ENCODE measurements around the gene CAPN3. TPM values are rescaled to one million over a fixed set of nuclear protein-coding genes. Genes with fewer than 3 reads are reported as not detected.

CAPN3 gene
- total and polyA plus RNA-seq, 12 donors, result 3.3 to 72.9 (median 8.5) TPM

- TF ChIP-seq POLR2A (IDR thresholded peaks at IDR 0.05), result no peak
- TF ChIP-seq, protein P1, sequence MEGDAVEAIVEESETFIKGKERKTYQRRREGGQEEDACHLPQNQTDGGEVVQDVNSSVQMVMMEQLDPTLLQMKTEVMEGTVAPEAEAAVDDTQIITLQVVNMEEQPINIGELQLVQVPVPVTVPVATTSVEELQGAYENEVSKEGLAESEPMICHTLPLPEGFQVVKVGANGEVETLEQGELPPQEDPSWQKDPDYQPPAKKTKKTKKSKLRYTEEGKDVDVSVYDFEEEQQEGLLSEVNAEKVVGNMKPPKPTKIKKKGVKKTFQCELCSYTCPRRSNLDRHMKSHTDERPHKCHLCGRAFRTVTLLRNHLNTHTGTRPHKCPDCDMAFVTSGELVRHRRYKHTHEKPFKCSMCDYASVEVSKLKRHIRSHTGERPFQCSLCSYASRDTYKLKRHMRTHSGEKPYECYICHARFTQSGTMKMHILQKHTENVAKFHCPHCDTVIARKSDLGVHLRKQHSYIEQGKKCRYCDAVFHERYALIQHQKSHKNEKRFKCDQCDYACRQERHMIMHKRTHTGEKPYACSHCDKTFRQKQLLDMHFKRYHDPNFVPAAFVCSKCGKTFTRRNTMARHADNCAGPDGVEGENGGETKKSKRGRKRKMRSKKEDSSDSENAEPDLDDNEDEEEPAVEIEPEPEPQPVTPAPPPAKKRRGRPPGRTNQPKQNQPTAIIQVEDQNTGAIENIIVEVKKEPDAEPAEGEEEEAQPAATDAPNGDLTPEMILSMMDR (IDR thresholded peaks at IDR 0.05), result no peak
- intact Hi-C loops (cut with DNase I), result no loop called here
Observed at GRCh38 chr15:42373936-42374335, 14.6 kb downstream of the CAPN3 start.

DNA sequence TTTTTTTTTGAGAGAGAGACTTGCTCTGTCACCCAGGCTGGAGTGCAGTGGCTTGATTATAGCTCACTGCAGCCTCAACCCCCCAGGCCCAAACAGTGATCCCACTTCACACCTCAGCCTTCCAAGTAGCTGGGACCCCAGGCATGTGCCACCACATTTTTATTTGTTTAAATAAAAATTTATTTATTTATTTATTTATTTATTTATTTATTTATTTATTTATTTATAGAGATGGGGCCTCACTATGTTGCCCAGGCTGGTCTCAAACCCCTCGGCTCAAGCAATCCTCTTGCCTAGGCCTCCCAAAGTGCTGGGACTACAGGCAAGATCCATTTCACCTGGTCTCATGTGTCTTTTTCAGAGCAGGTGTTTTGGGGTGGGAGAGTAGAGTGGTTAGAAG is 15.5 kb downstream of the CAPN3 start:
- Histone ChIP-seq H3K36me3 (replicated peaks in 1 of 2) (no peaks in the 10 kb centered on the region), H3K4me1 (replicated peaks in 1 of 2) (no peaks in the 10 kb centered on the region), H3K4me3 (no peak overlapping the region), H3K9me3 (replicated peaks in 1 of 3) (no peaks in the 10 kb centered on the region), H3K27ac (no peak overlapping the region), H3K27me3 (no peaks in the 10 kb centered on the region)
- DNase-seq, result peak in 1 of 7 donors; percentile 11
- intact Hi-C loops (cut with DNase I), result no loop called here
- 78 to 95% (median 87%) methylated on average over 1 of the region's 1 CpG for WGBS, 4 donors
- no peak for TF ChIP-seq POLR2A (IDR thresholded peaks at IDR 0.05)
- TF ChIP-seq, protein P1 (IDR thresholded peaks at IDR 0.05), result no peak

More at GRCh38 chr15:42373936-42374335, 14.6 kb downstream of the CAPN3 start:
- no peaks in the 10 kb centered on the region for H3K4me1 ChIP-seq (replicated peaks in 1 of 2)
- no peaks in the 10 kb centered on the region for H3K27me3 ChIP-seq
- no peaks in the 10 kb centered on the region for H3K36me3 ChIP-seq (replicated peaks in 1 of 2)
- H3K9me3 ChIP-seq (replicated peaks in 1 of 3), result no peaks in the 10 kb centered on the region
- DNase-seq, result peak in 1 of 7 donors; percentile 2
- WGBS, 4 donors, result 86 to 98% (median 96%) methylated on average over 4 of the region's 4 CpGs
- H3K27ac ChIP-seq, result no peak overlapping the region
- no peak overlapping the region for H3K4me3 ChIP-seq

GRCh38 chr15:42375252-42375651 is 16.0 kb downstream of the CAPN3 start:
- no peak for TF ChIP-seq POLR2A (IDR thresholded peaks at IDR 0.05)
- TF ChIP-seq, protein P1 (IDR thresholded peaks at IDR 0.05), result no peak
- 92 to 100% (median 94%) methylated on average over 5 of the region's 5 CpGs for WGBS, 4 donors
- H3K9me3 ChIP-seq (replicated peaks in 1 of 3), result no peaks in the 10 kb centered on the region
- no peak overlapping the region for H3K4me3 ChIP-seq
- intact Hi-C loops (cut with DNase I), result no loop called here
- no peak overlapping the region for H3K27ac ChIP-seq
- H3K4me1 ChIP-seq (replicated peaks in 1 of 2), result no peaks in the 10 kb centered on the region
- H3K36me3 ChIP-seq (replicated peaks in 1 of 2), result no peaks in the 10 kb centered on the region
- H3K27me3 ChIP-seq, result no peaks in the 10 kb centered on the region
- peak in 1 of 7 donors; percentile 15 for DNase-seq

GRCh38 chr15:42375941-42376340 is 16.6 kb downstream of the CAPN3 start:
- Histone ChIP-seq H3K4me1 (replicated peaks in 1 of 2) (no peaks in the 10 kb centered on the region), H3K4me3 (no peak overlapping the region), H3K9me3 (replicated peaks in 1 of 3) (no peaks in the 10 kb centered on the region), H3K27ac (no peak overlapping the region), H3K36me3 (replicated peaks in 1 of 2) (no peaks in the 10 kb centered on the region), H3K27me3 (no peaks in the 10 kb centered on the region)
- WGBS, 4 donors, result 46 to 52% (median 51%) methylated on average over 4 of the region's 4 CpGs
- TF ChIP-seq, protein P1 (IDR thresholded peaks at IDR 0.05), result no peak
- no peak for TF ChIP-seq POLR2A (IDR thresholded peaks at IDR 0.05)
- DNase-seq, result no peak
- intact Hi-C loops (cut with DNase I), result no loop called here
